Neural progenitor cell (in vitro differentiated cells): ENCODE measurements around the gene PLCH2. TPM values are rescaled to one million over a fixed set of nuclear protein-coding genes. Genes with fewer than 3 reads are reported as not detected.

ENCODE experiments used
- DNase-seq: peaks from one replicate; pipeline ENCODE4 v3.0.0-alpha.2; 2016; ENCODE audit warnings: low spot score
- H2AFZ ChIP-seq: fragments of 200-600 bp; sonication (generic); replicated peaks from 2 replicates; pipeline ENCODE4 v1.6.1; 2016; ENCODE audit warnings: antibody characterized with exemption
- H3F3A ChIP-seq: fragments of 200-600 bp; sonication (generic); 2 replicates; pipeline ENCODE4 v1.6.1; 2016; ENCODE audit warnings: antibody characterized with exemption, low read depth
- H3K27ac ChIP-seq: fragments of 200-600 bp; sonication (generic); 2 replicates; pipeline ENCODE4 v1.5.1; 2016; ENCODE audit warnings: mild to moderate bottlenecking
- H3K27me3 ChIP-seq: fragments of 200-600 bp; sonication (generic); 2 replicates; pipeline ENCODE4 v1.6.1; 2016; ENCODE audit warnings: mild to moderate bottlenecking, moderate library complexity
- H3K36me3 ChIP-seq: fragments of 200-600 bp; sonication (generic); 2 replicates; pipeline ENCODE4 v1.5.1; 2016
- H3K4me1 ChIP-seq: fragments of 200-600 bp; sonication (generic); 2 replicates; pipeline ENCODE4 v1.6.1; 2016; ENCODE audit warnings: mixed run types
- H3K4me2 ChIP-seq: fragments of 200-600 bp; sonication (generic); 2 replicates; pipeline ENCODE4 v1.6.1; 2016
- H3K4me3 ChIP-seq: fragments of 200-600 bp; sonication (generic); 2 replicates; pipeline ENCODE4 v1.5.1; 2016
- H3K79me2 ChIP-seq: fragments of 200-600 bp; sonication (generic); 2 replicates; pipeline ENCODE4 v1.6.1; 2016; ENCODE audit warnings: low read depth
- H3K9ac ChIP-seq: fragments of 200-600 bp; sonication (generic); 2 replicates; pipeline ENCODE4 v1.6.1; 2016
- H3K9me3 ChIP-seq: fragments of 200-600 bp; sonication (generic); 2 replicates; pipeline ENCODE4 v1.5.1; 2016; ENCODE audit warnings: low read depth
- H4K20me1 ChIP-seq: fragments of 200-600 bp; sonication (generic); 2 replicates; pipeline ENCODE4 v1.6.1; 2016; ENCODE audit warnings: low read depth
- H3K27ac Mint-ChIP-seq: 3 replicates; pipeline ENCODE4 v1.8.0; 2021; ENCODE audit warnings: mixed read lengths
- H3K27me3 Mint-ChIP-seq: 2 replicates; pipeline ENCODE4 v1.8.0; 2022; ENCODE audit warnings: low read depth, mild to moderate bottlenecking, inconsistent platforms, moderate library complexity, mixed read lengths; ENCODE audit not compliant: insufficient read depth
- H3K36me3 Mint-ChIP-seq: 3 replicates; pipeline ENCODE4 v1.8.0; 2021; ENCODE audit warnings: mixed read lengths
- H3K4me1 Mint-ChIP-seq: 3 replicates; pipeline ENCODE4 v1.8.0; 2021; ENCODE audit warnings: mixed read lengths
- H3K4me3 Mint-ChIP-seq: 3 replicates; pipeline ENCODE4 v1.8.0; 2021; ENCODE audit warnings: mild to moderate bottlenecking, moderate library complexity, mixed read lengths
- H3K9me3 Mint-ChIP-seq: 3 replicates; pipeline ENCODE4 v1.8.0; 2020; ENCODE audit warnings: mixed read lengths
- CTCF ChIP-seq: fragments of 200-600 bp; sonication (generic); IDR thresholded peaks from 2 replicates; pipeline ENCODE4 v1.5.1; 2017; ENCODE audit warnings: antibody characterized with exemption, mild to moderate bottlenecking
- EZH2 ChIP-seq: fragments of 200-600 bp; sonication (generic); IDR thresholded peaks from 2 replicates; pipeline ENCODE4 v1.6.1; 2017; ENCODE audit warnings: antibody characterized with exemption, mild to moderate bottlenecking, moderate library complexity
- EZH2phosphoT487 ChIP-seq: fragments of 200-600 bp; sonication (generic); IDR thresholded peaks from 2 replicates; pipeline ENCODE4 v1.6.1; 2017; ENCODE audit warnings: antibody characterized with exemption
- total RNA-seq: library from RNA; depleted of rRNA; stranded (reverse); fragments of >200 nt; gene quantifications from 2 replicates; pipeline ENCODE4 v1.2.3, GENCODE V29; 2015; ENCODE audit warnings: low replicate concordance

The PLCH2 gene
- total RNA-seq, 1 donor from 2014 or later: 0.54 TPM

- no peak overlapping the region for H3K27ac ChIP-seq
These were observed 30.1 kb downstream of the PLCH2 start for GRCh38 chr1:2506007-2506860.

GRCh38 chr1:2506901-2507565 is 30.9 kb downstream of the PLCH2 start:
- no peaks in the 10 kb centered on the region for H3K9me3 Mint-ChIP-seq
- H3K36me3 Mint-ChIP-seq: peaks cover 7% of the 10 kb centered on the region
- Histone ChIP-seq H3K79me2 (no peaks in the 10 kb centered on the region), H3K27ac (no peak overlapping the region), H3K4me2 (no peak overlapping the region), H3F3A (no peaks in the 10 kb centered on the region), H3K36me3 (no peaks in the 10 kb centered on the region), H3K9me3 (no peaks in the 10 kb centered on the region), H3K4me3 (no peak overlapping the region), H3K9ac (no peak overlapping the region), H2AFZ (no peak overlapping the region), H3K27me3 (no peaks in the 10 kb centered on the region), H4K20me1 (peaks cover 49% of the 10 kb centered on the region), H3K4me1 (no peaks in the 10 kb centered on the region)
- TF ChIP-seq CTCF: no peak
- TF ChIP-seq EZH2phosphoT487: no peak
- TF ChIP-seq EZH2: no peak
- no peaks in the 10 kb centered on the region for H3K4me1 Mint-ChIP-seq
- DNase-seq: no peak
- H3K27me3 Mint-ChIP-seq: peaks cover 2% of the 10 kb centered on the region
- no peak overlapping the region for H3K4me3 Mint-ChIP-seq
- H3K27ac Mint-ChIP-seq: no peak overlapping the region

More at GRCh38 chr1:2506007-2506860, 30.1 kb downstream of the PLCH2 start:
- Histone ChIP-seq H3K27me3 (no peaks in the 10 kb centered on the region), H3K4me1 (no peaks in the 10 kb centered on the region), H3F3A (no peaks in the 10 kb centered on the region), H4K20me1 (peaks cover 49% of the 10 kb centered on the region), H3K4me3 (no peak overlapping the region), H3K9ac (no peak overlapping the region), H3K4me2 (no peak overlapping the region), H3K9me3 (no peaks in the 10 kb centered on the region), H3K79me2 (no peaks in the 10 kb centered on the region), H3K36me3 (no peaks in the 10 kb centered on the region), H2AFZ (no peak overlapping the region)
- no peaks in the 10 kb centered on the region for H3K9me3 Mint-ChIP-seq
- TF ChIP-seq CTCF: no peak
- no peak for TF ChIP-seq EZH2
- TF ChIP-seq EZH2phosphoT487: no peak
- no peak for DNase-seq
- no peak overlapping the region for H3K27ac Mint-ChIP-seq
- peaks cover 2% of the 10 kb centered on the region for H3K27me3 Mint-ChIP-seq
- no peaks in the 10 kb centered on the region for H3K4me1 Mint-ChIP-seq
- H3K36me3 Mint-ChIP-seq: peaks cover 2% of the 10 kb centered on the region
- no peak overlapping the region for H3K4me3 Mint-ChIP-seq

GRCh38 chr1:2507744-2508155 is 31.7 kb downstream of the PLCH2 start:
- H3K36me3 ChIP-seq: no peaks in the 10 kb centered on the region
- Mint-ChIP-seq H3K9me3 (no peaks in the 10 kb centered on the region), H3K27ac (no peak overlapping the region), H3K27me3 (peaks cover 2% of the 10 kb centered on the region), H3K36me3 (peaks cover 7% of the 10 kb centered on the region), H3K4me3 (no peak overlapping the region), H3K4me1 (no peaks in the 10 kb centered on the region)
- H3K27ac ChIP-seq: no peak overlapping the region
- H3K4me3 ChIP-seq: no peak overlapping the region
- H3K27me3 ChIP-seq: no peaks in the 10 kb centered on the region
- TF ChIP-seq CTCF (no peak), EZH2 (no peak), EZH2phosphoT487 (no peak)
- H3K9me3 ChIP-seq: no peaks in the 10 kb centered on the region
- peaks cover 52% of the 10 kb centered on the region for H4K20me1 ChIP-seq
- no peak for DNase-seq
- H3K79me2 ChIP-seq: no peaks in the 10 kb centered on the region
- H3K4me2 ChIP-seq: no peak overlapping the region
- no peaks in the 10 kb centered on the region for H3F3A ChIP-seq
- H2AFZ ChIP-seq: no peak overlapping the region
- no peak overlapping the region for H3K9ac ChIP-seq
- no peaks in the 10 kb centered on the region for H3K4me1 ChIP-seq
